Ovary (tissue), 3 donors: ENCODE measurements around the gene RB1.

Experiments used
- EP300 ChIP-seq: sonication (generic); formaldehyde crosslinking; IDR thresholded peaks from one replicate; pipeline ENCODE4 v1.6.1; 2017; ENCODE audit warnings: antibody characterized with exemption
- POLR2A ChIP-seq: fragments of 450-650 bp; IDR thresholded peaks from one replicate; pipeline ENCODE4 v1.6.1; 2017; ENCODE audit warnings: antibody characterized with exemption, mild to moderate bottlenecking, moderate library complexity
- TF ChIP-seq, protein P1 (sequence below), 3 donors: fragments of 450-650 bp in 2 of 3; fragments of 200-600 bp in 1 of 3; IDR thresholded peaks; one replicate each; pipeline versions ENCODE4 v1.5.1 to v1.8.0; 2016 to 2022; ENCODE audit warnings: antibody characterized with exemption in 3 of 3, mild to moderate bottlenecking in 1 of 3
- donor health status: DM: no; HTN: no; CAD: no.

DNA sequence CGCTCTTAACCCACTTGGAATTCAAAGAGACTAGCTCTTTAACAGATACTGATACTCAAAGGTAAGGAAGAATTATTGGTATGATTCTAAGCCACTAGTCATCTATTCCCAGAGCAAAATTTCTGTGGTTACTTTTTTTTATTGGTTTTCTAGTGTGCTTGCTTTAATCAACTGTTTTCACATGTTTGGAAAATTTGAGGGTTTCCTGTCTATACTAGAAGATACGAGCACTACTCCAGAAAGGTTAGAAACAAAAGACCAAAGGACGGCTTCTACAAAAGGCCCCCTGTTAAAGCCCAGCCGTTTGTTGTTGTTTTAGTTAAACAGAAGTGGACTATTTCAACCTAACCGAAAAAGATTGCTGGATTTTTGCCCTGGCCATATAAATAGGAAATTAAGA, 127.9 kb downstream of the RB1 start:
- TF ChIP-seq, protein P1, sequence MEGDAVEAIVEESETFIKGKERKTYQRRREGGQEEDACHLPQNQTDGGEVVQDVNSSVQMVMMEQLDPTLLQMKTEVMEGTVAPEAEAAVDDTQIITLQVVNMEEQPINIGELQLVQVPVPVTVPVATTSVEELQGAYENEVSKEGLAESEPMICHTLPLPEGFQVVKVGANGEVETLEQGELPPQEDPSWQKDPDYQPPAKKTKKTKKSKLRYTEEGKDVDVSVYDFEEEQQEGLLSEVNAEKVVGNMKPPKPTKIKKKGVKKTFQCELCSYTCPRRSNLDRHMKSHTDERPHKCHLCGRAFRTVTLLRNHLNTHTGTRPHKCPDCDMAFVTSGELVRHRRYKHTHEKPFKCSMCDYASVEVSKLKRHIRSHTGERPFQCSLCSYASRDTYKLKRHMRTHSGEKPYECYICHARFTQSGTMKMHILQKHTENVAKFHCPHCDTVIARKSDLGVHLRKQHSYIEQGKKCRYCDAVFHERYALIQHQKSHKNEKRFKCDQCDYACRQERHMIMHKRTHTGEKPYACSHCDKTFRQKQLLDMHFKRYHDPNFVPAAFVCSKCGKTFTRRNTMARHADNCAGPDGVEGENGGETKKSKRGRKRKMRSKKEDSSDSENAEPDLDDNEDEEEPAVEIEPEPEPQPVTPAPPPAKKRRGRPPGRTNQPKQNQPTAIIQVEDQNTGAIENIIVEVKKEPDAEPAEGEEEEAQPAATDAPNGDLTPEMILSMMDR (IDR thresholded peaks at IDR 0.05), result no peak
- TF ChIP-seq POLR2A (no peak), EP300 (no peak)
